Activated CD4-positive, alpha-beta T cell treated with anti-CD3 and anti-CD28 coated beads, Interleukin-2, Interleukin-4, amounts not matched to agents 100 ng/mL and 50 ng/mL, durations not matched to agents 16 hours and 8 hours (primary cell): ENCODE data around the gene FSTL1.
A peak's percentile ranks its signal among the peaks of the same experiment; 100 is the strongest.

ENCODE experiments used
- DNase-seq: peaks from one replicate; pipeline ENCODE4 v3.0.0-alpha.2; 2020; ENCODE audit warnings: low spot score

The FSTL1 gene, protein sequence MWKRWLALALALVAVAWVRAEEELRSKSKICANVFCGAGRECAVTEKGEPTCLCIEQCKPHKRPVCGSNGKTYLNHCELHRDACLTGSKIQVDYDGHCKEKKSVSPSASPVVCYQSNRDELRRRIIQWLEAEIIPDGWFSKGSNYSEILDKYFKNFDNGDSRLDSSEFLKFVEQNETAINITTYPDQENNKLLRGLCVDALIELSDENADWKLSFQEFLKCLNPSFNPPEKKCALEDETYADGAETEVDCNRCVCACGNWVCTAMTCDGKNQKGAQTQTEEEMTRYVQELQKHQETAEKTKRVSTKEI

DNA sequence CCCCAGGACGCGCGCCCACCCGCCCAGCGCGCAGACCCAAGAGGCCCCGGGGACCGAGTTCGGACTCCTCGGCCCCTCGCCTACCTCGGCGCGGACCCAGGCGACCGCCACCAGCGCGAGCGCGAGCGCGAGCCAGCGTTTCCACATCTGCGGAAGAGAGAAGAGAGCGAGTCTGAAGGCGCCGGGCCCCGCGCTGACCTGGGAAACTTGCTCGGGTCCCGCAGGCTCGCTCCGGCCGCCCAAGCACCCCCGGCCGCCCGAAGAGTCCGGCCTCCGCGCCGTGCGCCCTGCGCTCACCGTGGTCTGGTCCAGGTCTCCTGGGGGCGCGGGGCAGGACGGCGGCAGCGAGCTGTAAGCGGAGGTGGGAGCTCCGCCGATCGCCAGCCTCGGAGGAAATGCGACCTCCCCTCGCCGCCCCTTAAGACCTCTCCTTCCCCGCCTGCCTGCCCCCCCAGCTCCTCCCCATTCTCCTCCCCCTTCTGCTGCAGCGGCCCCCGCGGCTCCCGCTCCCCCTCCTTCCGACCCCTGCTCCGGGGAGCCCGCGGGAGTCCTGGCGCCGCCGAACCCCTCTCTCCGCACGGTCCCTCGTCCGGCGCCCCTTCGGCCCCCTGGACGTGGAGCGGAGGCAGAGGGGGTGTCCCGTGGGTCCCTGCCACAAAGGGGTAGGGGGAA, at the start of gene FSTL1:
Gene FSTL1 (minus strand): TSS at position 393 of the 672 bp plus-strand sequence. CDS start 246 bp downstream, at position 147.
- peak; percentile 6 for DNase-seq

DNA sequence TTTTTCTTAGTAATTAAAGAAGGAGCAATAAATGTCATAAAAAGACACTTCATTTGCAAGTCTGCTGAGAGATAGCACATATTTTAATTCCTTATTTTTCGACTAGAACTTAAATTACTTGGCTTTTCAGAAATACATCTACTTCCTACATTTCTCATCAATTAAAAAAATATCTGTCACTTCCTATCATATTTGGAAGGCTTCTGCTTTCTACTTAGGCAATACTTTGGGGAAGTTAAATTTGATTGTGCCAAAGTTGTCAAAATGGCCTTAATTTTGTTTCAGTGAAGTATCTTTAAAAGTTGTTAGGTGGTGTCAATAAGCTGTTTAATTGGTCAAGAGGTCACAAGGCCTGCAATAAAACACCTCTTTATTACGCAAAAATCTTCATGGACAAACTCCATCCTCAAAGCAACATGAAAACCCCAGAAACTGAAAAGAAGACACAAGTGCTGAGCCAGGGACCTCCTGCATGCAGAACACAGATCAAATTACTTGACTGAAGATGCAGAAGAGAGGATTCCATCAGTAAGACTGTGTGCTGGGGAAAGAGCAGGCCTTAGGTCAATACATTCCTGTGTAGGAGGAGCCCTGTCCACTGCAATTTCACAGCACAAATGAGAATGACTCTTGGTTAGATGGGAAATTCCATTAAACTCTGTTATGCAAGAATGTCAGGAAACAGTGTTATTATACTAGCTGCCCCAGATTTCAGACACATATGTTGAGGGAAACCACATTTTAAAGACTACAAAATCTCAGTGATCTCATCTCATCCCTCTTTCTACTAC, 48.0 kb upstream of the FSTL1 start:
- DNase-seq, result no peak

DNA sequence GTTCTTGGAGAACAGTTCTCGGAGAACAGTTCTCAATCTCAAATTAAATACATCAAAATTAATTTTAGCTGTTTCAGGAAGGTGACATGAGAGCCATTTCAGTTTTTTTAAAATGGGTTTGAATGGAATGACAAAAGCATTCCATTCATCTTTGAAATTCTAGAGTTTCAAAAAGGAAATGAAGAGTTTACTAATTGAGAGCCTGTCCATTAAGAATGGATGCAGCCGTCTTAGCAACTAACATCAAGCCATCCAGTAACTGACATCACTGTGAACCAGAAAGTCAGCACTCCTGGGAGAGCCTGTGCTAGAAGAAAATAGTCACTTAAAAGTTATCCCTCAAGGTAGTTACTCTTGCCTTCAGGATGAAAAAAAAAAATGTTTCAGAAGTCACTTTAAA, 47.0 kb upstream of the FSTL1 start:
- DNase-seq, result no peak

DNA sequence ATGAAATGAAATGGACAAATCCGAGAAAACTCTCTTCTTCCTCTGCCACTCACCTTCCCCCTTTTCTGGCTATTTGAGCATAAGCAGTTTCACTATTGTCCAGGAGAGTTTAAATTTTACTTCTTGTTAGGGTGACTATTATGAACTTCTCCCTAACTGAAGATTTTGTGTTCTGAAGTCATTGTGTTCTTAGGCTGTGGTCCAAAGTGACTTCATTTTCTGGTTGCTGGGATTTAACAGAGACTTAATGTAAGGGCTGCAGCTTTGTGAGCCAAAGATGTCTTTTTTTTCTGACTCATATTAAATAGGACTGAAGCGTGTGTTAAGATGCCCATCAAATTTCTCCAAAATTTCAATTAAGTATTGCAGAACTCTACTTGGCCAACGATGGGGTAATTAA, 46.5 kb upstream of the FSTL1 start:
- DNase-seq, result no peak

DNA sequence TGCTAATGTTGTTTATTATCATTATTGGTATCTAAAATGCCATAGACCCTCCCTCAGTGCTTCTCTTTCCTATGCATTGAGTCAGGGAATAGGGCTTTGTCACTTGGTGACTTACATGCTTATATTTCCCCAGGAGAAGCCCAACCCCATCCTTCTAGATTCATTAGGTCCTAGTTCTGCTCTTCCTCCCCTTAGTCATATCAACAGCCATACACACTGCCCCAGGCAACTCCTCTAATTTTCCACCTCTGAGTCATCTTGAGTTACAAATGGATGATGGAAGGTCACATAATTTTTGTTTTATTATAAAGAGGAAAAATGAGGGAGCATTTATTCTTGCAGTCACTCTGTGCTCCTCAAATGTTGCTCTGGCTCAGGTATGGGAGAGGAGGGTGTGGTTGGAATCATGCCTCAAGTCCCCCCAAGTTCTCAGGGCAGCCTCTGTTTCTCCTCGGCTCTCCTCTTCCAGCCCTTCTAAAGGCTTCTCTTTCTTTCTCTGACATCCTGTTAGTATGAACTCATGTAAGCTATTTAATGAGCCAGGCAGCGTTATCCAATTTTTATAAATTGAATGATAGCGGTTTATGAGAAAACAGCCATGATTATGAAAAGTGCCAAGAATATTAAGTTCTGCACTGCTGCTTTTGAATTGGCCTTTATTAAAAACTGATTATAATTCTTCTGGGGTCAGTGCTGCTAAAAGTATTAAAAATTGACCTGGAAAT, 45.6 kb upstream of the FSTL1 start:
- no peak for DNase-seq

DNA sequence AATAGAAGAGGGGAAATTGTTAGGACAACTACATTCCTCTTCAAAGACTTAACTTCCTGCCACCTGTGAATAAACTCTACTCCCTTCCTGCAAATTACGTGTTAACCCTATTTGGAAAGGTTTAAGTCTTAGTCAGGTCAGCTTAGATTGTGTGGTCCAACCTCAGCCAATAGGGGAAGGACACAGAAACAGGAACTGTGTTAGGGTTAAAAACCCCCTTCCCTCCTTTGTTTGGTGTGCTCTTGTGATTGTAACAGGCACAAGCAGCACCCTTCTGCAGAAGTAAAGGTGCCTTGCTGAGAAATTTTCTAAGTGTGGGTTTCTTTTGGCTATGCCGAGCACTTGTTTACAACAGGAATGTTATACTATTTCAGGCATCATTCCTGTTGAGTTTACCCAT, 45.0 kb upstream of the FSTL1 start:
- no peak for DNase-seq

DNA sequence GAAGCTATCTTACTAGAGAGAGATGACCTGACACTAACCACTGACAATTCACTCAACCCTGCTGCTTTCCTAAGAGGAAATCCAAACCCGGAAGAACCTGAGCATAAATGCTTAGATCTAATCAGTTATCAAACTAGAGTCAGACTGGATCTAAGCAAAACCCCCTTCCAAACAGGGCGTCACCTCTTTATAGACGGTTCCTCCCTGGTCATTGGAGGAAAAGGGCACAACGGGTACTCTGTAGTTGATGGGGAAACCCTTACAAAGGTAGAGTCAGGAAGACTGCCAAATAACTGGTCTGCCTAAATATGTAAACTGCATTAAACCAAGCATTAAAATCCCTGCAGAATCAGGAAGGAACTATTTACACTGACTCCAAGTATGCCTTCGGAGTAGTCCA, 41.3 kb upstream of the FSTL1 start:
- no peak for DNase-seq

DNA sequence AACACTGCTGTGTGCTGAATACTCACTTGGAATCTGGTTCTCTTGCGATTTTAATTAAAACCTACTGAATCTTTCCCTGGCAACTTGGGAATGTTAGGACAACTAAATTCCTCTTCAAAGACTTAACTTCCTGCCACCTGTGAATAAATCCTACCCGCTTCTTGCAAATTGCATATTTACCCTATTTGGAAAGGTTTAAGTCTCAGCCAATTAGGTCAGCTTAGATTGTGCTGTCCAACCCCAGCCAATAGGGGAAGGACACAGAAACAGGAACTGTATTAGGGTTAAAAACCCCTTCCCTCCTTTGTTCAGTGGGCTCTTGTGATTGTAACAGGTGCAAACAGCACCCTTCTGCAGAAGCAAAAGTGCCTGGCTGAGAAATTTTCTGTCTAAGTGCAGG, 38.6 kb upstream of the FSTL1 start:
- no peak for DNase-seq

DNA sequence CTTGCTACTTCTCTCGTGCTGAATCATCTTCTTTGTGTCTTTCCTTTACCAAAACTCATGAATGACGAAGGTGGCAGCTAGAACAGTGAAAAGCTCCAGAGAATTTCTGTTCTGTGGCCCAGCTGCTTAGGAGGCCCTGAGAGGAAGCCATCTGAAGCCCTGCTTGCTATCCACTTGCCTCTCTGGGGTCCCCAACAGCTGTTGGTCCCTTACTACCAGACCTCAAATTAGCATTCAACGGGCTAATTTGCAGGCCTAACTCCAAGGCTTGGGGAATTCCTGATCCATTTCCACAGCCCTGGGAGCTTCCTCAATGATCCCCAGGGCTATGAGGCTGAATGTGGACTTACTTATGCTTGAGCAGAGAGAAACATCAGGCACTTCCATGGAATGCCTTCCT, 37.5 kb upstream of the FSTL1 start:
- DNase-seq, result no peak

DNA sequence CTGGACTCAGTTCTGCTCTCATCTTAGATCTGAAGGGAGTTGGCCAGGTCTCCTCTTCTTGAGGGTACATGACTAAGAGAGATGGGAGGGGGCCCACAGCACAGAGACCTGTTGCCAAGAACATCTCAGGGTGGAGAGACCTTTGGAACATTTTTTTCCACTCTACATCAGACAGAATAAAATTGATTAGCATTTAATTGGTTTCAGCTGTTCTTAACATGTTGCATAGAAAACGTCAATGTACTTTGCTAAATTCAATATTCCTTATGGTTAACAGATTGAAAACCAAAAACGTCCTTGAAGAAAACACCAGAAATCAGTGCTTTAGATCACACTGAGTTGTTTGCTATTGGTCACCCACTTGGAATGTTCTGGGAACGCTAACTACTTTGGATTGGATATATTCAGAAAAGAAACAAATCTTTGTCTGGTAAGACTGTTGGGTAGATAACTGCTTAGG, 36.4 kb upstream of the FSTL1 start:
- DNase-seq, result no peak

DNA sequence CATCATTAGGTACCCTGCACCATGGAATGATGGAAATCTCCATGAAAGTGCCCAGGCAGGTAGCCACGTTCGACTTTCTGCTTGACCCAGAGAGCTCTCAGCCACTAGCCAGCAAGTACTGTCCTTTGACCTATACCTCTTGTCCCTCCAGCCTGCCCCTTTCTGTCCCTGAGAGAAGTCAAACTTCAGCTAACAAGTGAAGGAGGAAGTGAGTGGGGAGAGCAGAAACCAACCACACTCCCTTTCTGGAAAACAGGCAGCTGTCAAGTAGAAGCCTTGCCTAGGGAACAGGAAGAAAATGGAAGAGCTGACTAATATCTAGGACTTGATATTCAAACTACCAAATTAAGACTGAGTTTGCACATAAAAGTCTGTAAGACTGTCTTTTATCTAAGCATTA, 30.3 kb upstream of the FSTL1 start:
- DNase-seq, result no peak

DNA sequence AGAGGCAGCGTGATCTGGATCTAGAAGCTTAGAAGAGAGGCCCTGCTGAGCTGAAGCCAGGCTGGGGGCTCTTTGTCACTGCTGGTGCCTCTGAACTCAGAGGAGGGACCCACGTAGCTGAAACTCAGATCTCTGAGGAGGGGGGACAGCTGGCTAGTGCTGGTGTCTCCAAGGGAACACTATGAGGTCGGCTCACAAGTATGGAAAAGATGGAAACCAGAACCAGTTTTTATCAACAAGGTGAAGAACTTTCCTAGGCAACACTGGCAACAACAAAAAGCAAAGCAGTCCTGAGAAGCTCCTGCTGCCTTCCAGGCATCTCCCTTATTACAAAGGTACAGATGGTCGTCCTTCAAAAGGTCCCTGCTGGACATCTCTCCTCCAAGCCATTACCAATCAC, 27.0 kb upstream of the FSTL1 start:
- no peak for DNase-seq

DNA sequence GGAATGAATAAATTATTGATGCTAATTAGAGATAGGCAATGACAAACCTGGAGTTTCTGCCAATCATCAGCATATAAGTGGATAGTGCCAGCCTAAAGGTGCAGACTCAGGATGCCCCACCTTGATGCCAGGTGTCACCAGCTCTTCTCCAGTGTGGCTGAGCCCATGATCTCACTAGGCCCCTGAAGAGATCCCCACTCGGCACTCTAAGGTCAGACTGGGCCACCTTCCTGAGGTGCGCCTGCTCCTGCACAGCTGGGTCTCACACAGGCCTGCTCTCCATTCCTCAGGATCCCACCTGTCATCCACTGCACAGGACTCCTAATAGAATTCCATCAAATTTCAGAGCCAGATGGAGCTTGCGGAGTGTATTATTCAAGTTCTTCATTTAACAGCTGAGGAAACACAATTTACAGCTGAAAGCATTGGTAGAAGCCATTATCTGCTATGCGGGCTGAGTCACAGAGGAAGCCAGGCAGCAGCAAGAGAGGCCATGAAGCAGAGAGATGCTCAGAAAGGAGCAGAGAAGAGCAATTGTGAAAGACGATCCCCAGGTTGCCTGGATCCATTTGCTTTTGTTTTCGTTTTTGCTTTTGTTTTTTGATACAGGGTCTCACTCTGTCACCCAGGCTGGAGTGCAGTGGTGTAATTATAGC, 25.1 kb upstream of the FSTL1 start:
- DNase-seq, result no peak

DNA sequence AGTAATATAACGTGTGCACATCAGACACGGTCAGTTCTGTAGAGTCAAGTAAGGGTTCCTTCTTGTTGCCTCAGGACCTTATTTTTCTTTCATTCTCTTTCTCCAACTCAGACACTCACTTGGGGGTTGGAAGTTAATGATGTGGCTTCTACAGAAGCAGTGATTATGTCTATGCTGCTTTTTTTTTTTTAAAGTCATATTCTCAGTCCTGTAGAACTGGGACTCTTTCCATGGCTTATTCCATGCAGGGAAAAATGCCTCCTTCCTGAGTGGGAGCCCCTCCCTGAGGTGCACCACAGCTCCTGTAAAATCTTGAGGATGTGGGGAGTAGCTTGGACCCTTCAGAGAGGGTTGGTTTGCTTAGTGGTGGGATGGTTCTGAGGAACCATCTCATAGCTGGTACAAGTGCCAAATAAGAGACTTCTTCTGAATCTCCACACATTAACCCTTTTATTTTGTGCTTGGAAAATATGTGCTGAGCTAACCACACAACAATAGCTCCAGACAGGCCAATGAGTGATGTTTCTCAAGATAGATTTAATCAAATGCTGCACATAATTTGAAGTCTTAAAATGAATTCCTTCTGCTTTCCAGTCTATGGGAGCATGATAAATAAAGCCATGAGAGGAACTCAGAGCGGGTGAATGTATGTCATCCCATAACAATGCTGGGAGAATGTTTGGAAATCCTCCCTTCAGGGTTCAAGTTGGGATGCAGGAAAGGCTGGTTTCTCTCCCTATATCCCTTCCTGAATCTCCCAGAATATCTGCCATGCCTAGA, 23.3 kb upstream of the FSTL1 start:
- no peak for DNase-seq

DNA sequence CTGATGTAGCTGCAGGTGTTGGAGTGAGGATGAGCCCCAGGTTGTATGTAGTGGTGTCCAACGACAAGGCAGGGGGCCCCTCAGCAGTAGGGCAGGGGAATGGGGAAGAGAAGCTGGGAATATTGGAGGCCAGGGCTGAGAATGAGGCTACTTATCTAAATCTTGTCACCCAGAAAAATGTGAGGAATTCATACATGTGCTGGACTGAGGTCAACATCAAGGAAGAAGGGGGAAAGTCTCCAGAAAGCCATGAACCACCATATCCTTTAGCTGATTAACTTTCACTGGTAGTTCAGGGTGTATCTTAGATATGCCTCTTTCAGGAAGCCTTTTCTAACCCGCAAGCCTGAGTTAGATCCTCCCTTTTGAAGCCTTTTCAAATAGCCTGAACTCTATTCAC, 22.6 kb upstream of the FSTL1 start:
- DNase-seq, result no peak

DNA sequence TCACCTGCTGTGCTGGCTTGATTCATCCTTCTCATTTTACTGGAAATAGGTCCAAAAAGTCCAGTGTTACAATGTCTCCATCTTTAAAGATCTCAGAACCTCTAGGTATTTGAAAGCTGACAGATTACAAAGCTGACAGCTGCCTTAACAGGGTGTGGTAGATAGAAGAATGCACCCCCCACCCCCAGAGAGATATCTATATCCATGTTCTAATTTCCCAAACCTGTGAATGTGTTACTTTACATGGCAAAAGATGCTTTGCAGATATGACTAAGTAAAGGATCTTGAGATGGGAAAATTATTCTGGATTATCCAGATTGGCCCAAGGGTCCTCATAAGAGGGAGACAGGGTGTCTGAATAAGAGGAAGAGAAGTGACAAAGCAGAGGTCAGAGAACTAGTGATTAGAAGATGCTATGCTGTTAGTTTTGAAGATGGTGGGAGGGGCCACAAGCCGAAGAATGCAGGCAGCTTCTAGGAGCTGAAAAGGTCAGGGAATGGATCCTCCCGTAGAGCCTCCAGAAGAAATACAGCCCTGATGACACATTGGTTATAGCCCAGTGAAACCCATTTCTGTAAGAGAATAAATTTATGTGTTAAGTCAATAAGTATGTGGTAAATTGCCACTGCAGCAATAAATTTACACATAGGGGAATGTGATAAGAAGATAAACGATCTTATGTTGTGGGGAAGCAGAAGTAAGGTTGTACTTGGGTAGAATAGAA, 21.5 kb upstream of the FSTL1 start:
- no peak for DNase-seq

DNA sequence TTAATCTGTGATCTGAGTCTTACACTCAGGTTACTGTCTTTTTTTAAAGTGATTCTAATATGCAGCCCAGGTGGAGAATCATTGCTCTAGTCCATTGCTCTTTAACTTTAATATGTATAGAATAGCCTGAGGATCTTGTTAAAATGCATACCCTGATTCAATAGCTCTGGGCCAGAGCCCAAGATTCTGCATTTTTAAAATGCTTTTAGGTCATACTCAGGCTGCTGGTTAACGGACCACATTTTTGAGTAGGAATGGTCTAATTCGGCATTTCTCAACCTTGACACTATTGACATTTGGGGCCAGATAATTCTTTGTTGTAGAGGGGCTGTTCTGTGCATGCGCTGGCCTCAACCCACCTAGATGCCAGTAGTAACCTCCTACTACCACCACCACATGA, 20.9 kb upstream of the FSTL1 start:
- no peak for DNase-seq

DNA sequence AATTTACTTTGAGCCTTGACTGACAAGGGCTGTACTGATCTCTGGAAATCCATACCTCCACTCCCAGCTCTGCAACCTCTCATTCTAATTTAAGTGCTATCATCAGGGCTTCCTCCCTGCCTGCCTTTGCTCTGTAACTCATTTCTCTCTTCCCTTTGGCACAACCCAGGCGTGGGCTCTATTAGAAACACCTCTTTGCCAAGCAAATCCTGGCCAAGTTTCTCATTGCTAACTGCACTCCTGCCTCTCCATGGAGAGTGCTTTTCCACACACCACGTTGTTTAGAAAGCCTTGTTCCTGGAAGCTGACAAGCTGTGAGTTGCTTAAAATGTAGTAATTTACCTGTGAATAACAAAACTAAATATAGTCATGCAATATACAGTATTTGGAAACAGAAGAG, 20.1 kb upstream of the FSTL1 start:
- no peak for DNase-seq

DNA sequence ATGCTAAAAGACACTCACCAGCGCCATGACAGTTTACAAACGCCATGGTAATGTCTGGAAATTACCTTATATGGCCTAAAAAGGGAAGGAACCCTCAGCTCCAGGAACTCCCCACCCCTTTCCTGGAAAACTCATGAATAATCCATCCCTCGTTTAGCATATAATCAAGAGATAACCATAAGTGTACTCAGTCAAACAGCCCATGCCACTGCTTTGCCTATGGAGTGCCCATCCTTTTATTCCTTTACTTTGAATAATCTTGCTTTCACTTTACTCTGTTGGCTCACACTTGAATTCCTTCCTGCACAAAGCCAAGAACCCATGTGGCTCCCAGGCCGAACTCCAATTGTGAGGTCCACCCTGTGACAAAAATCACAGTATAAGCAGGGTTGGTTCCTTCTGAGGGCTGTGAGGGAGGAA, 19.1 kb upstream of the FSTL1 start:
- no peak for DNase-seq

DNA sequence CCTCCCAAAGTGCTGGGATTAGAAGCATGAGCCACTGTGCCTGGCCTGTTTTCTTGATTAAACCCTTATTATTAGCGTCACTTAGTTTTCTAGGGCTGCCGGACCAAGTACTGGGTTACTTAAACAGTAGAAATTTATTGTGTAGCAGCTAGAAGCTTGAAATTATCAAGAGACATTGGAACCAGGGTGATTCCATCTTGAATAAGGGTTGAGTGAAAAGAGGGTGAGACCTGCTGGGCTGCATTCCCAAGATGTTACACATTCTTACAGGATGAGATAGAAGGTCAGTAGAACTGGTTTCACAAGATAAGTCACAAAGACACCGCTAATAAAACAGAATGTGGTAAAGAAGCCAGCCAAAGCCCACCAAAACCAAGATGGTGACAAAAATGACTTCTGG, 18.6 kb upstream of the FSTL1 start:
- no peak for DNase-seq
